Esophagus muscularis mucosa (tissue), 4 donors: ENCODE measurements around the gene LIMCH1. TPM values are rescaled to one million over a fixed set of nuclear protein-coding genes. Genes with fewer than 3 reads are reported as not detected.
"Not testable (repeated sequence)": the region's sequence is repeated elsewhere in the genome, so short reads cannot be mapped to it uniquely, and the experiment has no call there.

Experiments used
- DNase-seq: peaks from one replicate; pipeline ENCODE4 v3.0.0-alpha.2; 2017; ENCODE audit errors: extremely low spot score
- H3K27ac ChIP-seq, 4 donors: fragments of 200-600 bp; sonication (generic); replicated peaks in 1 of 4; 1 replicate in 3 of 4; 2 replicates in 1 of 4; pipeline ENCODE4 v1.5.1; 2016 to 2019; ENCODE audit warnings: mild to moderate bottlenecking in 1 of 4
- H3K27me3 ChIP-seq, 4 donors: fragments of 200-600 bp; sonication (generic); one replicate each; pipeline versions ENCODE4 v1.5.1 to v1.6.0; 2016 to 2019
- H3K36me3 ChIP-seq, 4 donors: fragments of 200-600 bp; sonication (generic); one replicate each; pipeline ENCODE4 v1.5.1; 2016 to 2019
- H3K4me1 ChIP-seq, 4 donors: fragments of 200-600 bp; sonication (generic); one replicate each; pipeline ENCODE4 v1.5.1; 2016 to 2019
- H3K4me3 ChIP-seq, 4 donors: fragments of 200-600 bp; sonication (generic); 1 replicate in 2 of 4; 2 replicates in 2 of 4; pipeline ENCODE4 v1.5.1; 2016 to 2019; ENCODE audit warnings: mild to moderate bottlenecking in 4 of 4, moderate library complexity in 1 of 4
- H3K9me3 ChIP-seq, 4 donors: fragments of 200-600 bp; sonication (generic); 1 replicate in 3 of 4; 2 replicates in 1 of 4; pipeline ENCODE4 v1.5.1; 2016 to 2019
- CTCF ChIP-seq, 3 experiments: fragments of 200-600 bp in 2 of 3; fragments of 450-650 bp in 1 of 3; sonication (generic) in 2 of 3; IDR thresholded peaks; one replicate each; pipeline ENCODE4 v1.5.1; 2017 to 2019; ENCODE audit warnings: antibody characterized with exemption in 3 of 3, mild to moderate bottlenecking in 2 of 3, moderate library complexity in 1 of 3
- EP300 ChIP-seq: sonication (generic); formaldehyde crosslinking; IDR thresholded peaks from one replicate; pipeline ENCODE4 v1.6.1; 2017; ENCODE audit warnings: antibody characterized with exemption
- POLR2A ChIP-seq: fragments of 450-650 bp; IDR thresholded peaks from one replicate; pipeline ENCODE4 v1.6.1; 2017; ENCODE audit warnings: antibody characterized with exemption, moderate library complexity, mild to moderate bottlenecking, low read depth
- POLR2AphosphoS5 ChIP-seq, 2 donors: sonication (generic); formaldehyde crosslinking; IDR thresholded peaks; one replicate each; pipeline ENCODE4 v1.6.1; 2017; ENCODE audit warnings: antibody characterized with exemption in 2 of 2
- WGBS: methylation state at CpG from one replicate; pipeline ENCODE4 v1.1.5; 2018; 5-methylcytosine and 5-hydroxymethylcytosine counted together
- intact Hi-C: fragments of 100-400 bp; cut with DNase I; formaldehyde crosslinking; loops from one replicate; pipeline ENCODE4 v1.15.1; 2023
- total RNA-seq, 4 donors: library from RNA; depleted of rRNA; stranded (reverse); fragments of >200 nt; gene quantifications; one replicate each; pipeline versions ENCODE4 v1.1.0 to v1.2.1, GENCODE V29; 2016

LIMCH1 gene, protein sequence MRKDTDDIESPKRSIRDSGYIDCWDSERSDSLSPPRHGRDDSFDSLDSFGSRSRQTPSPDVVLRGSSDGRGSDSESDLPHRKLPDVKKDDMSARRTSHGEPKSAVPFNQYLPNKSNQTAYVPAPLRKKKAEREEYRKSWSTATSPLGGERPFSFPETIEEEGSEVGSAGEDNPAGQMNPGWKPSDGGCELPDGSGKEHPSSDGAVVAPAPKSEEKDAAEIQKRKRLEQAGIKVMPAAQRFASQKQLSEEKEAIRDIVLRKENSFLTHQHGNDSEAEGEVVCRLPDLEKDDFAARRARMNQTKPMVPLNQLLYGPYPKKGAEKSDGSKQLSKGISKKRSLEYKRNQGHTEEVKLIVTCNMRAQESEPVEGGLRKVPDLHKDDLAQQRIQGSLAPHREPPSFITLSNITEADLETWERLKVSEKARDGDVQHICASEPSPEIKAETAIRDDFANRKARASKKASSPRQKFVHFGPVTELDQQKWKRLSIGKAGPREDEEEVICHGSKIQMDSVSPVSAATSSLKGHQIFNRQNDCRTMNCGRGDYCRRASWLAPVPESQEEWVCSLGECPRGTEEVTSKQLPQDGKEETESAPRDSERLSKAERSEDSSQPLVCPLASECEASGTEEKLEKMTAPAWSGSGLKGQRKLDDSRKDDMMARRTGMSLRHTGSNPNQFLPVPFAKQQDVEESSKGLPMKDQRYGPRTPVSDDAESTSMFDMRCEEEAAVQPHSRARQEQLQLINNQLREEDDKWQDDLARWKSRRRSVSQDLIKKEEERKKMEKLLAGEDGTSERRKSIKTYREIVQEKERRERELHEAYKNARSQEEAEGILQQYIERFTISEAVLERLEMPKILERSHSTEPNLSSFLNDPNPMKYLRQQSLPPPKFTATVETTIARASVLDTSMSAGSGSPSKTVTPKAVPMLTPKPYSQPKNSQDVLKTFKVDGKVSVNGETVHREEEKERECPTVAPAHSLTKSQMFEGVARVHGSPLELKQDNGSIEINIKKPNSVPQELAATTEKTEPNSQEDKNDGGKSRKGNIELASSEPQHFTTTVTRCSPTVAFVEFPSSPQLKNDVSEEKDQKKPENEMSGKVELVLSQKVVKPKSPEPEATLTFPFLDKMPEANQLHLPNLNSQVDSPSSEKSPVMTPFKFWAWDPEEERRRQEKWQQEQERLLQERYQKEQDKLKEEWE (N-terminal part only)
- total RNA-seq, result 100 to 1,000 TPM in 1 of 4 donors, 10 to 100 TPM in 3; 49.0 to 101 (median 72.1) TPM

GRCh38 chr4:41538017-41538733 is at the start of gene LIMCH1:
TSS of gene LIMCH1 (plus strand) at chr4:41538157. CDS start at chr4:41605996, 67,839 bp downstream.
- peak within 1 kb of the TSS; percentile 10 to 35 (median 28) for H3K4me3 ChIP-seq
- intact Hi-C loops, result loop anchor here (5.0 kb wide), 1 partner anchor 176 kb away; no protein-coding TSS in a partner anchor
- no peaks in the 10 kb centered on the region for H3K27me3 ChIP-seq
- H3K9me3 ChIP-seq, result no peaks in the 10 kb centered on the region
- H3K36me3 ChIP-seq, result no peaks in the 10 kb centered on the region
- 40% methylated on average over 9 of the region's 9 CpGs for WGBS
- H3K27ac ChIP-seq, result peak within 1 kb of the TSS; percentile 69 to 78 (median 74)
- TF ChIP-seq POLR2A (no peak), POLR2AphosphoS5 (IDR thresholded peaks at IDR 0.05) (peak; percentile 58 to 65)
- DNase-seq, result peak; percentile 94
- peaks cover 53 to 67% (median 59%) of the 10 kb centered on the region in 4 donors for H3K4me1 ChIP-seq

- H3K9me3 ChIP-seq, H3K4me1 ChIP-seq, H3K4me3 ChIP-seq, H3K27me3 ChIP-seq, intact Hi-C loops, DNase-seq, H3K27ac ChIP-seq: not testable (repeated sequence)
- 100% methylated on average over 4 of the region's 28 CpGs for WGBS
- H3K36me3 ChIP-seq, result peaks cover 0 to 12% (median 3%) of the 10 kb centered on the region in 4 donors
Observed at GRCh38 chr4:41491081-41491576, 46.8 kb upstream of the LIMCH1 start.

- TF ChIP-seq CTCF (IDR thresholded peaks at IDR 0.05) (no peak), POLR2A (no peak)
- Histone ChIP-seq H3K4me1 (peaks cover 0 to 6% (median 0%) of the 10 kb centered on the region in 4 donors), H3K9me3 (no peaks in the 10 kb centered on the region), H3K4me3 (no peak overlapping the region), H3K27me3 (no peaks in the 10 kb centered on the region), H3K27ac (no peak overlapping the region), H3K36me3 (peaks cover 0 to 15% (median 4%) of the 10 kb centered on the region in 4 donors)
- intact Hi-C loops, result no loop called here
- DNase-seq, result no peak
Observed at GRCh38 chr4:41496977-41497376, 41.0 kb upstream of the LIMCH1 start.

- no peak overlapping the region for H3K27ac ChIP-seq
- intact Hi-C loops, result no loop called here
- H3K27me3 ChIP-seq, result no peaks in the 10 kb centered on the region
- peaks cover 0 to 15% (median 4%) of the 10 kb centered on the region in 4 donors for H3K36me3 ChIP-seq
- H3K4me1 ChIP-seq, result peaks cover 0 to 6% (median 0%) of the 10 kb centered on the region in 4 donors
- TF ChIP-seq EP300 (no peak), CTCF (IDR thresholded peaks at IDR 0.05) (no peak), POLR2AphosphoS5 (IDR thresholded peaks at IDR 0.05) (no peak), POLR2A (no peak)
- no peak for DNase-seq
- WGBS, result 90% methylated on average over 4 of the region's 4 CpGs
- no peaks in the 10 kb centered on the region for H3K9me3 ChIP-seq
- H3K4me3 ChIP-seq, result no peak overlapping the region
Observed at GRCh38 chr4:41498177-41498576, 39.8 kb upstream of the LIMCH1 start.

GRCh38 chr4:41504167-41504818 is 33.7 kb upstream of the LIMCH1 start:
- 90% methylated on average over 2 of the region's 2 CpGs for WGBS
- peaks cover 0 to 3% (median 0%) of the 10 kb centered on the region in 4 donors for H3K36me3 ChIP-seq
- TF ChIP-seq CTCF (IDR thresholded peaks at IDR 0.05) (no peak), POLR2AphosphoS5 (IDR thresholded peaks at IDR 0.05) (no peak)
- intact Hi-C loops, result no loop called here
- H3K9me3 ChIP-seq, result no peaks in the 10 kb centered on the region
- peaks cover 0 to 27% (median 17%) of the 10 kb centered on the region in 4 donors for H3K4me1 ChIP-seq
- DNase-seq, result no peak
- H3K27me3 ChIP-seq, result no peaks in the 10 kb centered on the region
- H3K4me3 ChIP-seq, result no peak overlapping the region
- no peak overlapping the region for H3K27ac ChIP-seq
